Measurements from ENCODE around the gene TRMT2B. TPM values are rescaled to one million over a fixed set of nuclear protein-coding genes. Genes with fewer than 3 reads are reported as not detected.
A peak's percentile ranks its signal among the peaks of the same experiment; 100 is the strongest.
"Not testable (repeated sequence)": the region's sequence is repeated elsewhere in the genome, so short reads cannot be mapped to it uniquely, and the experiment has no call there.

Gene TRMT2B
- polyA plus RNA-seq, 1 of the 3 experiments (the other 2 are of a cell fraction), result 7.2 TPM

DNA sequence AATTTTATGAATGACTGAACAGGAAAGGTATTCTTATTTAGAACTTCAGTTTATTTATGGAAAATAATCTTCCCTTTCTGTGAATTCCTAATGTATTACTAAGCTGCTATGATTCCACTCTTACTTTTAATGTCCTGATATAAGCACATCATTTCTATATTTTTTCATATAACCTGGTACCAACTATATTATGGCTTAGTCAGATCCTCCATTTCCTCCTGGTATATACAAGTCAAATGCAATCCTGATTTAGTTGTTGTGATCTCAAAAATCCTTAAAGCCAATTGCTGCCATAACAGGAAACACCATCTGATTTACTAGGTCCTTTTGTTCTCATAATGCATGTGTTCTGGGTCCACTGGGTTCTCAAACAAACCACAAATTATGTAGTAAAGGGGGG lies 26.8 kb downstream of the TRMT2B start:
- H3K27ac ChIP-seq (ENCODE audit: low read depth in 2 of 2, low read length in 1 of 2), result peak overlapping the region in 1 of 2 experiments; percentile 56; a peak in 2 of 4 replicates
- H3K79me2 ChIP-seq (ENCODE audit: insufficient read depth), result no peaks in the 10 kb centered on the region
- H3K4me1 ChIP-seq (ENCODE audit: control insufficient read depth in 1 of 2, insufficient read depth in 2 of 2, low read depth in 1 of 2, low read length in 1 of 2), result no peaks in the 10 kb centered on the region
- ChIA-PET POLR2A (no interaction called here), CTCF (no interaction called here)
- TF ChIP-seq FOSL2 (IDR thresholded peaks at IDR 0.05; ENCODE audit: borderline replicate concordance, low read depth) (peak; percentile 25; the same call in 1 of the 2 replicates), MEF2A (IDR thresholded peaks at IDR 0.05; ENCODE audit: borderline replicate concordance, low read depth) (no peak)
- H4K20me1 ChIP-seq (ENCODE audit: insufficient read depth), result no peaks in the 10 kb centered on the region
- no peaks in the 10 kb centered on the region for H3K9me2 ChIP-seq
- no peak overlapping the region for H3K9ac ChIP-seq
- H3K9me3 ChIP-seq, result no peaks in the 10 kb centered on the region
- H3F3A ChIP-seq (replicated peaks; ENCODE audit: insufficient read depth), result no peaks in the 10 kb centered on the region
- H2AFZ ChIP-seq (ENCODE audit: low read depth), result no peak overlapping the region
- H3K4me2 ChIP-seq, result no peak overlapping the region
- no peaks in the 10 kb centered on the region for H3K36me3 ChIP-seq (replicated peaks in 1 of 2; ENCODE audit: control insufficient read depth in 1 of 2, insufficient read depth in 2 of 2, low read length in 1 of 2)
- no peak for DNase-seq
- H3K27me3 ChIP-seq (ENCODE audit: insufficient read depth), result no peaks in the 10 kb centered on the region
- H3K4me3 ChIP-seq (ENCODE audit: low read depth in 2 of 2, low read length in 1 of 2), result no peak overlapping the region

DNA sequence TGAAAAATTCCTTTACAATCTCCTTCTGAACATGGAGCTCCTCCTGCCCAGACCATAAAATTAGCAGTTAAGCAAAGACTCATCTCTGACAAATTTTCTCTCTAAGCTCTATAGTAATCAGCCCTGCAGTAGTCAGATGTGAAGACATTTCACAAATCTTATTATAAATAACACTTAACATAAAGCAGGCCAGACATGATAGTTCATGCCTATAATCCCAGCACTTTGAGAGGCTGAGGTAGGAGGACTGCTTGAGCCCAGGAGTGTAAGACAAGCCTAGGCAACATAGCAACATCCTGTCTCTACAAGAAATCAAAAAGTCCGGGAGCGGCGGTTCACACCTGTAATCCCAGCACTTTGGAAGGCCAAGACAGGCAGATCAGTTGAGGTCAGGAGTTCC lies 29.9 kb downstream of the TRMT2B start:
- Histone ChIP-seq H2AFZ (ENCODE audit: low read depth) (no peak overlapping the region), H3K9me3 (no peaks in the 10 kb centered on the region), H3K9ac (no peak overlapping the region), H3K79me2 (ENCODE audit: insufficient read depth) (no peaks in the 10 kb centered on the region), H3K9me2 (no peaks in the 10 kb centered on the region), H3K36me3 (replicated peaks in 1 of 2; ENCODE audit: control insufficient read depth in 1 of 2, insufficient read depth in 2 of 2, low read length in 1 of 2) (peaks cover 0 to 4% of the 10 kb centered on the region in 2 experiments), H4K20me1 (ENCODE audit: insufficient read depth) (no peaks in the 10 kb centered on the region), H3K27ac (ENCODE audit: low read depth in 2 of 2, low read length in 1 of 2) (no peak overlapping the region), H3K4me2 (no peak overlapping the region), H3K27me3 (ENCODE audit: insufficient read depth) (no peaks in the 10 kb centered on the region; the same call in 1 of the 2 replicates), H3K4me3 (ENCODE audit: low read depth in 2 of 2, low read length in 1 of 2) (no peak overlapping the region), H3F3A (replicated peaks; ENCODE audit: insufficient read depth) (no peaks in the 10 kb centered on the region), H3K4me1 (ENCODE audit: control insufficient read depth in 1 of 2, insufficient read depth in 2 of 2, low read depth in 1 of 2, low read length in 1 of 2) (no peaks in the 10 kb centered on the region)
- ChIA-PET POLR2A (interaction anchor here (0.6 kb wide), 1 partner anchor 416 kb away, joined by 3 read pairs; no protein-coding TSS in a partner anchor), CTCF (no interaction called here)
- TF ChIP-seq EZH2phosphoT487 (IDR thresholded peaks at IDR 0.05; ENCODE audit: borderline replicate concordance, low read depth) (no peak), NFIC (IDR thresholded peaks at IDR 0.05; ENCODE audit: borderline replicate concordance) (no peak), ELF1 (IDR thresholded peaks at IDR 0.05) (no peak), CHD2 (IDR thresholded peaks at IDR 0.05; ENCODE audit: low read length, partially characterized antibody) (no peak), FOXJ3 (CRISPR knock-in tag; IDR thresholded peaks at IDR 0.05) (no peak), SIN3A (IDR thresholded peaks at IDR 0.05; ENCODE audit: borderline replicate concordance, low read depth, low read length) (no peak), GATA2 (CRISPR knock-in tag; IDR thresholded peaks at IDR 0.05) (no peak), RXRA (IDR thresholded peaks at IDR 0.05; ENCODE audit: borderline replicate concordance, low read depth) (no peak), SMC3 (IDR thresholded peaks at IDR 0.05; ENCODE audit: low read depth, low read length) (no peak), NRF1 (IDR thresholded peaks at IDR 0.05; ENCODE audit: low read depth, low read length) (no peak), TCF12 (IDR thresholded peaks at IDR 0.05) (no peak)
- TF ChIP-seq, protein P1, sequence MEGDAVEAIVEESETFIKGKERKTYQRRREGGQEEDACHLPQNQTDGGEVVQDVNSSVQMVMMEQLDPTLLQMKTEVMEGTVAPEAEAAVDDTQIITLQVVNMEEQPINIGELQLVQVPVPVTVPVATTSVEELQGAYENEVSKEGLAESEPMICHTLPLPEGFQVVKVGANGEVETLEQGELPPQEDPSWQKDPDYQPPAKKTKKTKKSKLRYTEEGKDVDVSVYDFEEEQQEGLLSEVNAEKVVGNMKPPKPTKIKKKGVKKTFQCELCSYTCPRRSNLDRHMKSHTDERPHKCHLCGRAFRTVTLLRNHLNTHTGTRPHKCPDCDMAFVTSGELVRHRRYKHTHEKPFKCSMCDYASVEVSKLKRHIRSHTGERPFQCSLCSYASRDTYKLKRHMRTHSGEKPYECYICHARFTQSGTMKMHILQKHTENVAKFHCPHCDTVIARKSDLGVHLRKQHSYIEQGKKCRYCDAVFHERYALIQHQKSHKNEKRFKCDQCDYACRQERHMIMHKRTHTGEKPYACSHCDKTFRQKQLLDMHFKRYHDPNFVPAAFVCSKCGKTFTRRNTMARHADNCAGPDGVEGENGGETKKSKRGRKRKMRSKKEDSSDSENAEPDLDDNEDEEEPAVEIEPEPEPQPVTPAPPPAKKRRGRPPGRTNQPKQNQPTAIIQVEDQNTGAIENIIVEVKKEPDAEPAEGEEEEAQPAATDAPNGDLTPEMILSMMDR (IDR thresholded peaks at IDR 0.05), result no peak
- TF ChIP-seq, protein P2, sequence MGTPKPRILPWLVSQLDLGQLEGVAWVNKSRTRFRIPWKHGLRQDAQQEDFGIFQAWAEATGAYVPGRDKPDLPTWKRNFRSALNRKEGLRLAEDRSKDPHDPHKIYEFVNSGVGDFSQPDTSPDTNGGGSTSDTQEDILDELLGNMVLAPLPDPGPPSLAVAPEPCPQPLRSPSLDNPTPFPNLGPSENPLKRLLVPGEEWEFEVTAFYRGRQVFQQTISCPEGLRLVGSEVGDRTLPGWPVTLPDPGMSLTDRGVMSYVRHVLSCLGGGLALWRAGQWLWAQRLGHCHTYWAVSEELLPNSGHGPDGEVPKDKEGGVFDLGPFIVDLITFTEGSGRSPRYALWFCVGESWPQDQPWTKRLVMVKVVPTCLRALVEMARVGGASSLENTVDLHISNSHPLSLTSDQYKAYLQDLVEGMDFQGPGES (IDR thresholded peaks at IDR 0.05; ENCODE audit: low read depth, low read length), result no peak
- TF ChIP-seq, protein P3, sequence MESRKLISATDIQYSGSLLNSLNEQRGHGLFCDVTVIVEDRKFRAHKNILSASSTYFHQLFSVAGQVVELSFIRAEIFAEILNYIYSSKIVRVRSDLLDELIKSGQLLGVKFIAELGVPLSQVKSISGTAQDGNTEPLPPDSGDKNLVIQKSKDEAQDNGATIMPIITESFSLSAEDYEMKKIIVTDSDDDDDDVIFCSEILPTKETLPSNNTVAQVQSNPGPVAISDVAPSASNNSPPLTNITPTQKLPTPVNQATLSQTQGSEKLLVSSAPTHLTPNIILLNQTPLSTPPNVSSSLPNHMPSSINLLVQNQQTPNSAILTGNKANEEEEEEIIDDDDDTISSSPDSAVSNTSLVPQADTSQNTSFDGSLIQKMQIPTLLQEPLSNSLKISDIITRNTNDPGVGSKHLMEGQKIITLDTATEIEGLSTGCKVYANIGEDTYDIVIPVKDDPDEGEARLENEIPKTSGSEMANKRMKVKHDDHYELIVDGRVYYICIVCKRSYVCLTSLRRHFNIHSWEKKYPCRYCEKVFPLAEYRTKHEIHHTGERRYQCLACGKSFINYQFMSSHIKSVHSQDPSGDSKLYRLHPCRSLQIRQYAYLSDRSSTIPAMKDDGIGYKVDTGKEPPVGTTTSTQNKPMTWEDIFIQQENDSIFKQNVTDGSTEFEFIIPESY (IDR thresholded peaks at IDR 0.05; ENCODE audit: borderline replicate concordance, low read depth), result no peak
- TF ChIP-seq, protein P4, sequence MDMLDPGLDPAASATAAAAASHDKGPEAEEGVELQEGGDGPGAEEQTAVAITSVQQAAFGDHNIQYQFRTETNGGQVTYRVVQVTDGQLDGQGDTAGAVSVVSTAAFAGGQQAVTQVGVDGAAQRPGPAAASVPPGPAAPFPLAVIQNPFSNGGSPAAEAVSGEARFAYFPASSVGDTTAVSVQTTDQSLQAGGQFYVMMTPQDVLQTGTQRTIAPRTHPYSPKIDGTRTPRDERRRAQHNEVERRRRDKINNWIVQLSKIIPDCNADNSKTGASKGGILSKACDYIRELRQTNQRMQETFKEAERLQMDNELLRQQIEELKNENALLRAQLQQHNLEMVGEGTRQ (IDR thresholded peaks at IDR 0.05; ENCODE audit: borderline replicate concordance, low read depth, low read length), result no peak
- 78% methylated on average over 3 of the region's 3 CpGs for WGBS (ENCODE audit: low lambda C conversion rate)
- no peak for DNase-seq

DNA sequence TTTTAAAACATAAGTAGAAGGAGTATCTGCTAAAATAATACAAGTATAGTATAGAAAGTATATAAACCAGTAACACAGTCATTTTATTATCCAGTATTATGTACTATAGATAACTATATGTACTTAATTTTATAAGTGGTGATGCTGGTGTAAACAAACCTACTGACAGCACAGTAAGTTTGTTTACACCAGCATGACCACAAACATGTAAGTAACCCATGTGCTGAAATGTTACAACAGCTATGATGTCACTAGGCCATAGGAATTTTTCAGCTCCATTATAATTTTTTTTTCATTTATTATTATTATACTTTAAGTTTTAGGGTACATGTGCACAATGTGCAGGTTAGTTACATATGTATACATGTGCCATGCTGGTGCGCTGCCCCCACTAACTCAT lies 39.9 kb downstream of the TRMT2B start:
- H3K9me2 ChIP-seq; H3K9me3 ChIP-seq; H4K20me1 ChIP-seq (ENCODE audit: insufficient read depth); H3K9ac ChIP-seq; H3K27me3 ChIP-seq (ENCODE audit: insufficient read depth); H3K4me2 ChIP-seq; H2AFZ ChIP-seq (ENCODE audit: low read depth); POLR2A ChIA-PET; H3K36me3 ChIP-seq (replicated peaks in 1 of 2; ENCODE audit: control insufficient read depth in 1 of 2, insufficient read depth in 2 of 2, low read length in 1 of 2); DNase-seq; H3K79me2 ChIP-seq (ENCODE audit: insufficient read depth); H3F3A ChIP-seq (replicated peaks; ENCODE audit: insufficient read depth); H3K4me3 ChIP-seq (ENCODE audit: low read depth in 2 of 2, low read length in 1 of 2); H3K27ac ChIP-seq (ENCODE audit: low read depth in 2 of 2, low read length in 1 of 2); H3K4me1 ChIP-seq (ENCODE audit: control insufficient read depth in 1 of 2, insufficient read depth in 2 of 2, low read depth in 1 of 2, low read length in 1 of 2): not testable (repeated sequence)
- CTCF ChIA-PET, result interaction anchor here (0.9 kb wide), 1 partner anchor 244 kb away, joined by 3 read pairs; no protein-coding TSS in a partner anchor
- 92% methylated on average over 1 of the region's 1 CpG for WGBS (ENCODE audit: low lambda C conversion rate)
